Measurements from ENCODE around the gene HTR6.
A peak's percentile ranks its signal among the peaks of the same experiment; 100 is the strongest.

Gene HTR6

GRCh38 chr1:19639999-19640362, 24.7 kb upstream of the HTR6 start:
- DNase-seq: no peak

GRCh38 chr1:19640363-19641316, 24.0 kb upstream of the HTR6 start:
- DNase-seq: peak; percentile 51

DNA sequence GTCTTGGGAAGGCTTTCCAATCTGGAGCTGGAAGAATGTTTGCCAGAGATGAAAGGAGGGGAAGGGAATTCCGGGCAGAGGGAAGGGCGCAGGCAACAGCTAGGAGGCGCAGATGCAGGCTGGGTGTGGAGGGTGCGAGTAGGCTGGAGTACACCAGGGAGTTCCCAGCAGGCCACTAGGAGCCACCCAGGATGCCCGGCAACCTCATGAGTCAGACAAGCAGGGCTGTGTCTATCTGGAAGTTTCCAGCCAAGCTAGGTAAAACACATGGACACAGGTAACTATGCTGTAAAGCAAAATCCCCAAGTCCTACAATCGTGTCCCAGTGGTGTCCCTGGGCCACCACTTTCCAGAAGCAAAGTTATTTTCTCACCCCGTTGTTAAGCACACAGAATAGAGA, 21.6 kb upstream of the HTR6 start:
- DNase-seq: no peak

- no peak for DNase-seq
Measured at GRCh38 chr1:19643602-19644394, 20.9 kb upstream of the HTR6 start, which contains the start of gene NBL1. Gene NBL1, plus strand, starts transcription at chr1:19644311. Its CDS starts 10,720 bp downstream, at chr1:19655031.

DNA sequence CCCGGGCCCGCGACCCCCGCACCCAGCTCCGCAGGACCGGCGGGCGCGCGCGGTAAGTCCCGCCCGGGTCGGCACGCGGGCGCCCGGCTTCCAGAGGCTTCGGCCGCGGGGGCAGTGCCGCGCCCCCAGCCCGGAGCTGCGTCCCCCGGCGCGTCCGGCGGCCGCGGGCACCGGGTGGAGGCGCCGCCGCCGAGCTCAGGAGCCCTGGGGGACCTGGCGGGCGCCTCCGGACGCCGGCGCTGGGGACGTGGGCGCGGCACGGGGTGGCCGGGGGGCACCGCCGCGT, 20.3 kb upstream of the HTR6 start:
- no peak for DNase-seq

GRCh38 chr1:19644681-19645410, 19.8 kb upstream of the HTR6 start:
- no peak for DNase-seq

- no peak for DNase-seq
Measured at GRCh38 chr1:19645411-19646251, 19.0 kb upstream of the HTR6 start.

DNA sequence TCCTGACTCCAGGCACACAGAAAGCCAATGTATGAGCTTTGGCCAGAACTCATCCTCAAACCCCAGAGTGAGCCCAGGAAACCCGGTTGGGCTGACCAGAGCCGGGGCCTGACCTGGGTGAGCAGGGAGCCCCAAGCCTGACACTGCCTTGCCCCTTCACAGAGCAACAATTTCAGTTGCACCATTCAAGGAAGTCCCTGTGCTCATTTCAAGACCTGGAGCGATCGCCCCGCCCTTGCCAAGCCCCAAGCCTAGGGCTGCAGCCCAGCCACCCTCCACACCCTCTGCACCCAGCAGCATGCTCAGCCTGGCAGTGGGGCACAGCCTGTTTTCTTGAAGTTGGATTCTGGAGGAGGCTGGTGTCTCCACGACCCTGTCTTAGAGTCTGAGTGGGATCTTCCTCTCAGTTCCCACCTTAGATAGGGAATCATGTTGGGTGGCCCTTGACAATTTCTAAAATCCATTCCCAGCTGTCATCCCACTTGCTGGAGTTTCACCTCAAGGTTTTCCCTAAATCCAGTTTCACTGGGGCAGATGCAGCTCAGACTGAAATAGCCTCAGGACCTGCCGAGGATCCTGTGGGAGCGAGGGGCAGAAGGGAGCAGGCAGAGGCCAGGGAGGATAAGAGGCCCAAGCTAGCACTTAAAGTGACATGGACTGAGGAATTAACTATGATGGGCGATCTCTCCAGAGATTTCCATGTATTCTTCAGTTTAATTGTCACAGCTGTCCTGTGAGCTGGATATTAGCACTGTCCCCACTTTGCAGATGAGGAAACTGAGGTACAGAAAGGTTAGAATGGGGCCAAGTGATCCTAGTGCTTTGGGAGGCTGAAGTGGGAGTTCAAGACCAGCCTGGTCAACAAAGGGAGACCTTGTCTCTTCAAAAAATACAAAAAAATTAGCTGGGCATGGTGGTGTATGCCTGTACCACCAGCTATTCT, 18.0 kb upstream of the HTR6 start:
- no peak for DNase-seq

GRCh38 chr1:19647643-19648042, 17.0 kb upstream of the HTR6 start:
- no peak for DNase-seq

DNA sequence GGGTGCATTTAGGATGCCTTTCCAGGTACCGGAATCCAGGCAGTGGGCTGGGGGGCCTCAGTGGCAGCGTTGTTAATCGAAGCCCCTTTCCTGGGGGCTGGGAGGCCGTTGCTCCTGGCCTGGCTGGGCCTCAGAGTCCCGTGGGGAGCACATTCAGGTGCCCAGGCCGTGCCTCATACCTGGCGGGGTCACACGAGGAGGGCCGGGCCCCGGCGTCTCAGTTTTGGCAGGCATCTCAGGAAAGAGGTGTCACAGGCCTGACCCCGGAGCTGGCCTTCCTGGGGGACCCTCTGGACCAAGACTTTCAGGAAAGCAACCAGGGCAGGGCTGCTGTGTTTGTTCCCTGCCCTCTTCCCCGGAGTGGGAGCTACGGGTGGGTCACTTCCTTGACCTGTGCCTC, 16.4 kb upstream of the HTR6 start:
- no peak for DNase-seq

GRCh38 chr1:19648689-19649088, 16.0 kb upstream of the HTR6 start:
- no peak for DNase-seq

- DNase-seq: no peak
Measured at GRCh38 chr1:19650416-19651140, 14.1 kb upstream of the HTR6 start.

DNA sequence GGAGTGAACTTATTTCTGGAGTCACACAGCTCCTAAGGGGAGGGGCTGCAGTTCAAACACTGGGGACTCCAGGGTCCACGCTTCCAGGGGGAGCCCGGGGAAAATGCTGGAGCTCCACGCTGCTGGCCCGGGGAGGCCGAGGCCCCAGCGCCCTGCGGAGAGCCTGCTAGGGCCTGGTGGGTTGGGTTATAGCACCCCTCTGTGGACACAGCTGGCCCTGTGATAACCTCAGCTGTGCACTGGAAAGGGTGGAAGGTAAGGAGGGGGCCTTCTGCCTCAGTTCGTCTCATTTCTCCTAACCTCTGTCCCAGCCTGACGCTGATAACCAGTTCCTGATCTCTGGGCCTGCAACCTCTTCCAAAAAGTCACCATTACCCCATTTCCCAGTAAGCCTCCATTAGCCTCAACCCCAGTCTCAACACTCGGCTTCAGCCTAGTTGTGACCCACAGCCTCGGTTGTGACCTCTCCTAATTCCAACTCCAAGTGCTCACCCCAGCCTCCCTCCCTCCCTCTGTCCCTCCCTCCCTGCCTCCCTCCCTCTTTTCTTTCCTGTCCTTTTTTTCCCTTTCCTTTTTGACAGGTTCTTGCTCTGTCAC, 13.4 kb upstream of the HTR6 start:
- DNase-seq: peak; percentile 62

DNA sequence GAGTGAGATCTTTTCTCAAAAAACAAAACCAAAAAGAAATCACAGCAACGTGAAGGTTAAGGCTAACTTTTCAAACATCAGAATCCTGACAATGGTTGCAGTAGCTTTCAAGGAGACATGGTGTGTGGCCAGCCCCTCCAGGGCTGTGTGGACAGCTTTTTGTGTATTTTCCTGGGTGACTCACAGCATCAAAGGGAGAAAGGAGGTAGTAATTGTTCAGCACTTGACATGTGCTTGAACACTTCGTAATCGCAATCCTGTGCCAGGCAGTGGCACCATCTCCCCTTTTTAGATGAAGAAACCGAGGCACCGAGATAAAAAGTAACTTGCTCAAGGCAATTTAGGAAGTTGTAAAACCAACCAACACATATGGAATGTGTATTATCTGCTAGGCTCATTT, 10.3 kb upstream of the HTR6 start:
- no peak for DNase-seq

GRCh38 chr1:19654886-19655717, 9.6 kb upstream of the HTR6 start:
- DNase-seq: peak; percentile 73

GRCh38 chr1:19655718-19656080, 9.0 kb upstream of the HTR6 start:
- no peak for DNase-seq

- no peak for DNase-seq
Measured at GRCh38 chr1:19656134-19656779, 8.4 kb upstream of the HTR6 start.

DNA sequence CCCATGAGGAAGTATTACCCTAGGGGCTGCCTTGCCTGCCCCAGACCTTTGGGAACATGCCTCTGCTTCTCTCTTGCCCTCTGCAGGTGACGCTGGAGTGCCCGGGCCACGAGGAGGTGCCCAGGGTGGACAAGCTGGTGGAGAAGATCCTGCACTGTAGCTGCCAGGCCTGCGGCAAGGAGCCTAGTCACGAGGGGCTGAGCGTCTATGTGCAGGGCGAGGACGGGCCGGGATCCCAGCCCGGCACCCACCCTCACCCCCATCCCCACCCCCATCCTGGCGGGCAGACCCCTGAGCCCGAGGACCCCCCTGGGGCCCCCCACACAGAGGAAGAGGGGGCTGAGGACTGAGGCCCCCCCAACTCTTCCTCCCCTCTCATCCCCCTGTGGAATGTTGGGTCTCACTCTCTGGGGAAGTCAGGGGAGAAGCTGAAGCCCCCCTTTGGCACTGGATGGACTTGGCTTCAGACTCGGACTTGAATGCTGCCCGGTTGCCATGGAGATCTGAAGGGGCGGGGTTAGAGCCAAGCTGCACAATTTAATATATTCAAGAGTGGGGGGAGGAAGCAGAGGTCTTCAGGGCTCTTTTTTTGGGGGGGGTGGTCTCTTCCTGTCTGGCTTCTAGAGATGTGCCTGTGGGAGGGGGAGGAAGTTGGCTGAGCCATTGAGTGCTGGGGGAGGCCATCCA, 7.8 kb upstream of the HTR6 start:
- DNase-seq: no peak
